Ovary (tissue), 9 donors: ENCODE measurements around the gene ASB14. TPM values are rescaled to one million over a fixed set of nuclear protein-coding genes. Genes with fewer than 3 reads are reported as not detected.

Source experiments
- DNase-seq, 5 donors: peaks; one replicate each; pipeline ENCODE4 v3.0.0-alpha.2; 2019 to 2020
- H3K27ac ChIP-seq, 2 donors: fragments of 200-600 bp; one replicate each; pipeline versions ENCODE4 v1.5.1 to v1.8.0; 2019 to 2022
- H3K27me3 ChIP-seq: fragments of 200-600 bp; one replicate; pipeline ENCODE4 v1.8.0; 2022
- H3K36me3 ChIP-seq: fragments of 200-600 bp; sonication (generic); one replicate; pipeline ENCODE4 v1.5.1; 2019
- H3K4me1 ChIP-seq: one replicate; pipeline ENCODE4 v1.8.1; 2013; ENCODE audit warnings: mild to moderate bottlenecking, moderate library complexity; ENCODE audit not compliant: insufficient read depth
- H3K4me3 ChIP-seq: fragments of 200-600 bp; sonication (generic); one replicate; pipeline ENCODE4 v1.5.1; 2017
- H3K9me3 ChIP-seq, 2 donors: fragments of 200-600 bp in 1 of 2; sonication (generic) in 1 of 2; one replicate each; pipeline versions ENCODE4 v1.5.1 to v1.8.1; 2013 to 2019; ENCODE audit warnings: mild to moderate bottlenecking in 1 of 2, moderate library complexity in 1 of 2
- EP300 ChIP-seq: sonication (generic); formaldehyde crosslinking; IDR thresholded peaks from one replicate; pipeline ENCODE4 v1.6.1; 2017; ENCODE audit warnings: antibody characterized with exemption
- POLR2A ChIP-seq: fragments of 450-650 bp; IDR thresholded peaks from one replicate; pipeline ENCODE4 v1.6.1; 2017; ENCODE audit warnings: antibody characterized with exemption, mild to moderate bottlenecking, moderate library complexity
- WGBS, 3 donors: extraction: QIAGEN DNeasy Blood & Tissue Kit in 1 of 3; methylation state at CpG; one replicate each; pipeline versions ENCODE4 v1.1.5 to v1.1.7; 2013 to 2017; 5-methylcytosine and 5-hydroxymethylcytosine counted together
- intact Hi-C, 4 donors: fragments of 100-400 bp; cut with DNase I; formaldehyde crosslinking; loops; one replicate each; pipeline versions ENCODE4 v1.11.0 to v1.15.1; 2022 to 2023
- polyA plus RNA-seq, 2 donors: library from polyadenylated mRNA; stranded (reverse); fragments of 200-250 nt in 1 of 2; fragments of 350-450 nt in 1 of 2; fragmentation: Illumina TruSeq in 1 of 2; extraction: RNeasy Lipid Tissue Mini Kit (QIAGEN cat#74804) in 1 of 2; gene quantifications; one replicate each; pipeline ENCODE4 v1.2.3, GENCODE V29; 2013 to 2014
- total RNA-seq, 7 donors: library from RNA; depleted of rRNA in 2 of 7; stranded (reverse); fragments of >200 nt in 2 of 7; fragmentation: NEBNext Ultra II Directional in 3 of 7; extraction: Animal tissue kit (Norgen Biotek cat#: 25700) in 3 of 7; gene quantifications; one replicate each; pipeline versions ENCODE4 v1.1.0 to v1.2.4, GENCODE V29; 2016 to 2023
- TF ChIP-seq, protein P1 (sequence below), 3 donors: fragments of 450-650 bp in 2 of 3; fragments of 200-600 bp in 1 of 3; IDR thresholded peaks; one replicate each; pipeline versions ENCODE4 v1.5.1 to v1.8.0; 2016 to 2022; ENCODE audit warnings: antibody characterized with exemption in 3 of 3, mild to moderate bottlenecking in 1 of 3
- donor health status: DM: no; HTN: no; CAD: no; lungs with moderate emphysema.
- donor health status: DM: no; HTN: no; CAD: no.
- donor health status: Bipolar disorder and iron deficiency.
- donor health status: DM: yes; HTN: yes; CAD: no.
- donor health status: DM: no; HTN: no; CAD: no.
- donor health status: DM: yes; HTN: yes; CAD: no.

Gene ASB14
- total and polyA plus RNA-seq, 9 donors: 0.05 to 0.80 TPM; not detected in 7

DNA sequence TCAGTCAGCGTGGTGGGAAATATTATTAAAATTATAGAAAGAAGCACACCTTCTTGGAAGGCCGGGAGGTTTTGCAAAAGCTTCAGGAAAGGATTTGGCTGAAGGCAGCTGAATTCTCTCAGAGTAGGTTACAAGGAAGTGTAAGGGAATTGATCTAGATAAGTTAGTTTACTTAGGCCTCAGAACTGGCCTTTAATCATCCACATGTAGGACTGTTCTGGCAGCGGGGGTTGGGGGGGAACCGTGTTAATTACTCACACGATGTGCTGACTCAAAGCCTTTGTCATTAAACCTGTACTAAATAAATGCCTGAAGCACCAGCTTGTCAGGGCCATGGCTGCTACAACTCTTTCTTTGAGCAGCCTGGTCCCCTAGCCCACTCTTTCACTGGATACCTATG, 12.8 kb downstream of the ASB14 start:
- H3K27ac ChIP-seq: no peak overlapping the region
- no peaks in the 10 kb centered on the region for H3K27me3 ChIP-seq
- 88 to 93% (median 91%) methylated on average over 5 of the region's 5 CpGs for WGBS, 3 donors
- TF ChIP-seq, protein P1, sequence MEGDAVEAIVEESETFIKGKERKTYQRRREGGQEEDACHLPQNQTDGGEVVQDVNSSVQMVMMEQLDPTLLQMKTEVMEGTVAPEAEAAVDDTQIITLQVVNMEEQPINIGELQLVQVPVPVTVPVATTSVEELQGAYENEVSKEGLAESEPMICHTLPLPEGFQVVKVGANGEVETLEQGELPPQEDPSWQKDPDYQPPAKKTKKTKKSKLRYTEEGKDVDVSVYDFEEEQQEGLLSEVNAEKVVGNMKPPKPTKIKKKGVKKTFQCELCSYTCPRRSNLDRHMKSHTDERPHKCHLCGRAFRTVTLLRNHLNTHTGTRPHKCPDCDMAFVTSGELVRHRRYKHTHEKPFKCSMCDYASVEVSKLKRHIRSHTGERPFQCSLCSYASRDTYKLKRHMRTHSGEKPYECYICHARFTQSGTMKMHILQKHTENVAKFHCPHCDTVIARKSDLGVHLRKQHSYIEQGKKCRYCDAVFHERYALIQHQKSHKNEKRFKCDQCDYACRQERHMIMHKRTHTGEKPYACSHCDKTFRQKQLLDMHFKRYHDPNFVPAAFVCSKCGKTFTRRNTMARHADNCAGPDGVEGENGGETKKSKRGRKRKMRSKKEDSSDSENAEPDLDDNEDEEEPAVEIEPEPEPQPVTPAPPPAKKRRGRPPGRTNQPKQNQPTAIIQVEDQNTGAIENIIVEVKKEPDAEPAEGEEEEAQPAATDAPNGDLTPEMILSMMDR (IDR thresholded peaks at IDR 0.05): no peak
- TF ChIP-seq POLR2A (no peak), EP300 (no peak)
- no peak overlapping the region for H3K4me3 ChIP-seq
- H3K36me3 ChIP-seq: no peaks in the 10 kb centered on the region
- DNase-seq: no peak
- no peaks in the 10 kb centered on the region for H3K4me1 ChIP-seq
- no peaks in the 10 kb centered on the region for H3K9me3 ChIP-seq
- intact Hi-C loops: no loop called here

DNA sequence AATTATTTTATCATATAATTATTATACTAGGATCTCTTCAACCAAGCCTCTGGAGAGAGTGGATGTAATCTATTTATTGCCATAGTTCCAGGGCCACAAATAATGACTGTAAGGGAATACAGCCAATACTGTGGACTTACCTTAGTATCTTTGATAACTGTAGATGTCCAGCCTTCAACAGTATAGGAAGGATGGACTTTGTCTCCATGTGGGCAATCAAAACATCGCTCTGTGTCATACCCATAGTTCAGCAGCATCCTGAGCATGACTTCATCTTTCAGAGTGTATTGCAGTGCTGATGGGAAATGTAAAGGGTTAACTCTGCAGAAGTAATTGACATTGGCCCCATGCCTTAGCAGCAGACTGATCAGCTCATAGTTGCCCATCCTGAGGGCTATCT, 14.2 kb downstream of the ASB14 start:
- no peak for DNase-seq
- Histone ChIP-seq H3K9me3 (no peaks in the 10 kb centered on the region), H3K4me3 (no peak overlapping the region), H3K36me3 (no peaks in the 10 kb centered on the region), H3K27me3 (no peaks in the 10 kb centered on the region), H3K4me1 (no peaks in the 10 kb centered on the region), H3K27ac (no peak overlapping the region)
- intact Hi-C loops: no loop called here
- TF ChIP-seq, protein P1 (IDR thresholded peaks at IDR 0.05): no peak
- TF ChIP-seq EP300: no peak
- TF ChIP-seq POLR2A: no peak
- WGBS, 3 donors: 99 to 100% (median 100%) methylated on average over 1 of the region's 1 CpG

DNA sequence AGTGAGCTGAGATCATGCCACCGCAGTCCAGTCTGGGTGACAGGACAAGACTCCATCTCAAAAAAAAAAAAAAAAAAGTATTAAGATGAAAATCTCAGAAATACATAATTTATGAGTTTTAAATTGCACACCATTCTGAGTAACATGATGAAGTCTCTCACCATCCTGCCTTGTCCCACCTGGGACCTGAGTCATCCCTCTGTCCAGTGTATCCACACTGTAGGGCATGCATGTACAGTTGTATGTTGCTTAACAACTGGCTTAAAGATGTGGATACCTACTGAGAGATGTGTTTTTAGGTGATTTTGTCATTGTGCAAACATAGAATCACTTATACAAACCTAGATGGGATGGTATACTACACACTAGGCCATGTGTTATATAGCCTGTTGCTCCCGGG, 17.1 kb downstream of the ASB14 start:
- Histone ChIP-seq H3K27me3 (no peaks in the 10 kb centered on the region), H3K4me3 (no peak overlapping the region), H3K27ac (no peak overlapping the region), H3K36me3 (no peaks in the 10 kb centered on the region), H3K4me1 (peaks cover 2% of the 10 kb centered on the region), H3K9me3 (no peaks in the 10 kb centered on the region)
- DNase-seq: no peak
- intact Hi-C loops: no loop called here
- WGBS, 3 donors: 93 to 100% (median 96%) methylated on average over 2 of the region's 2 CpGs
- TF ChIP-seq EP300 (no peak), POLR2A (no peak)
- TF ChIP-seq, protein P1 (IDR thresholded peaks at IDR 0.05): no peak

DNA sequence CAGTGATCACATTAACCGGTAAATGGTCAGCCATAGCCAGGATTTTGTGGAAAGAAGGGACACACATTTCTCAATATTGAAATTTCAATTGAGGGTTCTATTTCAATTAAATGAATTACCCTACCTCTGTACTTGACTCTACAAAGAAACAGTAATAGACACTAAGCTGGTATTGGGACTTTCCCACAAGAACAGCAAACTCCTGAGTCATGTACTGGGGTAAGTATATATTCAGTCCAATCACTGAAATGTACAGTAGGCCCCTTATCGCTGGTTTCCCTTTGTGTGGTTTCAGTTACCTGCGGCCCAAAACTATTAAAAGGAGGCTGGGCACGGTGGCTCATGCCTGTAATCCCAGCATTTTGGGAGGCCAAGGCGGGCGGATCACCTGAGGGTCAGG, 17.6 kb downstream of the ASB14 start:
- Histone ChIP-seq H3K27me3 (no peaks in the 10 kb centered on the region), H3K9me3 (no peaks in the 10 kb centered on the region), H3K36me3 (no peaks in the 10 kb centered on the region), H3K27ac (no peak overlapping the region), H3K4me1 (peaks cover 2% of the 10 kb centered on the region), H3K4me3 (no peak overlapping the region)
- TF ChIP-seq EP300 (no peak), POLR2A (no peak)
- TF ChIP-seq, protein P1 (IDR thresholded peaks at IDR 0.05): no peak
- 96 to 97% (median 96%) methylated on average over 6 of the region's 6 CpGs for WGBS, 3 donors
- intact Hi-C loops: no loop called here
- no peak for DNase-seq

DNA sequence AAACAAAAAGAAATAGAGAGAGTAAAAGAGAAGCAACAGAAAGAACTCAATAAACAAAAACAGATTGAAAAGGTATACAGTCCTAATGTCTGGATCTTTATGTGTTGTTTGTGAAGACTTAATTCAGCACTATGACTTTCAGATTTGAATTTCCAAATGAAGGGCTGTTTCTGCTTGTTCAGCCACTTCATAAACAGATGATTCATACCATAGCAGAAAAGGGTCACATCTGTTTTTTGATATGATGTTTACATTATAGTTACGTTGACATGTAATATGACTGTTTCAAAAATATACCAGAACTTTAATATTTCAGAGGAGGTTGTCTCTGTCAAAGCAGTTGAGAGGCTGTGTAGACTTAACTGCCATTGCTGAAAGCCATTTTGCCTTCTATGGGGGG, 24.1 kb downstream of the ASB14 start:
- Histone ChIP-seq H3K27me3 (no peaks in the 10 kb centered on the region), H3K4me3 (no peak overlapping the region), H3K36me3 (no peaks in the 10 kb centered on the region), H3K27ac (no peak overlapping the region), H3K9me3 (no peaks in the 10 kb centered on the region), H3K4me1 (peaks cover 2% of the 10 kb centered on the region)
- intact Hi-C loops: no loop called here
- DNase-seq: no peak
- TF ChIP-seq, protein P1 (IDR thresholded peaks at IDR 0.05): no peak
- TF ChIP-seq EP300 (no peak), POLR2A (no peak)
- 85 to 93% (median 90%) methylated on average over 1 of the region's 1 CpG for WGBS, 3 donors
